Effector memory CD8-positive, alpha-beta T cell (primary cell): ENCODE data around the gene ADCY7.
A peak's percentile ranks its signal among the peaks of the same experiment; 100 is the strongest.

ENCODE experiments used
- ATAC-seq: fragments of 150-1000 bp; cut with Tn5 transposase; replicated peaks from 2 replicates; pipeline ENCODE4 v1.10.0; 2021; ENCODE audit warnings: mild to moderate bottlenecking, moderate library complexity
- DNase-seq, 3 experiments: peaks; one replicate each; pipeline ENCODE4 v3.0.0; 2021
- H3K27ac Mint-ChIP-seq, 2 donors: one replicate each; pipeline ENCODE4 v1.8.0; 2022; ENCODE audit warnings: mild to moderate bottlenecking in 2 of 2, mixed read lengths in 2 of 2, moderate library complexity in 2 of 2
- H3K27me3 Mint-ChIP-seq, 2 donors: one replicate each; pipeline ENCODE4 v1.8.0; 2022; ENCODE audit warnings: mixed read lengths in 2 of 2
- H3K36me3 Mint-ChIP-seq: one replicate; pipeline ENCODE4 v1.8.0; 2022; ENCODE audit warnings: mild to moderate bottlenecking, moderate library complexity, mixed read lengths; ENCODE audit not compliant: insufficient read depth
- H3K4me1 Mint-ChIP-seq, 2 donors: one replicate each; pipeline ENCODE4 v1.8.0; 2022; ENCODE audit warnings: low read depth in 2 of 2, mixed read lengths in 2 of 2
- H3K4me3 Mint-ChIP-seq, 2 donors: one replicate each; pipeline ENCODE4 v1.8.0; 2022; ENCODE audit warnings: mild to moderate bottlenecking in 2 of 2, mixed read lengths in 2 of 2, moderate library complexity in 2 of 2
- H3K9me3 Mint-ChIP-seq, 2 donors: one replicate each; pipeline ENCODE4 v1.8.0; 2022; ENCODE audit warnings: mixed read lengths in 2 of 2

The ADCY7 gene

GRCh38 chr16:50360033-50360778 is 93.9 kb downstream of the ADCY7 start:
- peak overlapping the region; percentile 20 to 49 for H3K27ac Mint-ChIP-seq
- peaks cover 20 to 35% of the 10 kb centered on the region in 2 donors for H3K4me1 Mint-ChIP-seq
- no peaks in the 10 kb centered on the region for H3K9me3 Mint-ChIP-seq
- H3K27me3 Mint-ChIP-seq = no peaks in the 10 kb centered on the region
- no peak overlapping the region for H3K4me3 Mint-ChIP-seq
- DNase-seq = no peak
- peaks cover 47% of the 10 kb centered on the region for H3K36me3 Mint-ChIP-seq
- no peak for ATAC-seq

DNA sequence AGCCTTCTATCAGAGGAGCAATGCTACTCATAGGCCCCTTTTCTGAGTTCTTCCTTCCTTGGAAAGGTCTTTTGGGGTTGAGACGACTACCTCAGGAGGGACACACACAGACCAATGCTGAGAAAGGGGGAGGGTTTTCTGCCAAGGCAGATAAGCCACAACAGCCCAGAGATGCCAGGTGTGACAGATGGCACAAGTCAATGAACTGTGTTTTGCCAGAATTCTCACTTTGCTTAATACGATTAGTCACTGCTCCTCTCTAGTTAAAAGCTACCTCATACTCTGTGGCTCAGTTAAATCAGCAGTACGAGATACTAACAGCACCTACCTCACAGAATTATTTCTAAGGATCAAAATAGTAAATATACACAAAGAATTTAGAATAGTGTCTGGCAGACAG is 94.4 kb downstream of the ADCY7 start:
- peak overlapping the region; percentile 20 to 39 for H3K27ac Mint-ChIP-seq
- peaks cover 47% of the 10 kb centered on the region for H3K36me3 Mint-ChIP-seq
- no peaks in the 10 kb centered on the region for H3K9me3 Mint-ChIP-seq
- ATAC-seq (no peak), DNase-seq (no peak)
- no peak overlapping the region for H3K4me3 Mint-ChIP-seq
- H3K4me1 Mint-ChIP-seq = peaks cover 24 to 40% of the 10 kb centered on the region in 2 donors
- H3K27me3 Mint-ChIP-seq = no peaks in the 10 kb centered on the region

DNA sequence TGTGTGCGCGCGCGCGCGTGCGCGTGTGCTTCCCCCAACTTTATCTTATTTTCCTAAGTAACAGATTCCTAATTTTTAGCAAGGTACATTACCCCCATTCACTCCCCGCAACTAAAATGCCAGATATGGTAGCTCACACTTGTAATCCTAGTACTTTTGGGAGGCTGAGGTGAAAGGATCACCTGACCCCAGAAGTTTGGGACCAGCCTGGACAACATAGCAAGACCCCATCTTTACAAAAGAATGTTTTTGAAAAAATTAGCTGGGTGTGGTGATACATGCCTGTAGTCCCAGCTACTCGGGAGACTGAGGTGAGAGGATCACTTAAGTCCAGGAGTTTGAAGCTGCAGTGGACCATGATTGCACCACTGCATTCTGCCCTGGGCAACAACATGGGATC is 97.3 kb downstream of the ADCY7 start:
- Mint-ChIP-seq H3K27me3 (no peaks in the 10 kb centered on the region), H3K4me1 (peaks cover 39 to 61% of the 10 kb centered on the region in 2 donors), H3K4me3 (no peak overlapping the region), H3K9me3 (no peaks in the 10 kb centered on the region), H3K36me3 (peaks cover 37% of the 10 kb centered on the region), H3K27ac (no peak overlapping the region)
- ATAC-seq = no peak
- DNase-seq = no peak

DNA sequence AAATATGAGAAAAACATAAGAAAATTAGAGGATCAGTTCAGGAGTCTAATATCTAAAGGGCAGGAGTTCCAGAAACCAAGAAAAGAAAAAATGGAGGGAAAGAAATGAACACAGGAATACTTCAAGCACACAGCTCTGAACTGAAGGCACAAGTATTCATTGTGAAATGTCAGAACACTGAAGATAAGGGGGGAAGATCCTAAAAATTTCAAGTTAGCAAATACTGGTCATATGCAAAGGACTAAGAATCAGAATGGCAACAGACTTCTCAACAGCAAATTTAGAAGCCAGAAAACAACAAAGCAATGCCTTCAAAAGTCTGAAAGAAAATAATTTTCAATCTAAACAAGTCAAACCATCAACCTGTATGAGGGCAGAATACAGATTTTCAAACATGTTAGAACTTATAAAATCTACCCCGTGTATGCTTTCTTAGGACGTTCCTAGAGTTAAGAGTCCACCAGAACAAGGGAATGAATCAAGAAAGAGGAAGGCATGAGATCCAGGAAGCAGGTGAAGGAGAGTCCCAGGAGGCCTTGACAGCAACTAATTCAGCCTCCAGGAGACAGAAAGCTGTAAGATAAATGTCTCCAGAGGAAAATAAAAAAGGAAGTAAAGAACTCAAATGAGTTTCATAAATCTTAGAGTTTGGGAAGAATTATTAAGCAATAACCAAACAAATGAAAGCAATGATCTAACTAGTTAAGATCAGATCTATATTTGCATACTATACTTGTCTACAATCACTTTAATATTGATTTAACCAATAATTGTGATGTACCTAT is 99.6 kb downstream of the ADCY7 start:
- no peak for DNase-seq
- H3K4me3 Mint-ChIP-seq = peak overlapping the region; percentile 3 to 80
- peaks cover 34% of the 10 kb centered on the region for H3K36me3 Mint-ChIP-seq
- H3K9me3 Mint-ChIP-seq = no peaks in the 10 kb centered on the region
- H3K27me3 Mint-ChIP-seq = no peaks in the 10 kb centered on the region
- H3K4me1 Mint-ChIP-seq = peaks cover 44 to 60% of the 10 kb centered on the region in 2 donors
- peak overlapping the region in 1 of 2 donors; percentile 33 for H3K27ac Mint-ChIP-seq
- no peak for ATAC-seq
